SJSA1 (cell line): ENCODE measurements around the gene PLAAT5. TPM values are rescaled to one million over a fixed set of nuclear protein-coding genes. Genes with fewer than 3 reads are reported as not detected.
"Not testable (repeated sequence)": the region's sequence is repeated elsewhere in the genome, so short reads cannot be mapped to it uniquely, and the experiment has no call there.

Experiments
- DNase-seq, 2 experiments: peaks; one replicate each; pipeline ENCODE4 v3.0.0-alpha.2; 2015 to 2020; ENCODE audit warnings: low spot score in 2 of 2, low read depth in 1 of 2
- H3K27ac ChIP-seq: fragments of 250-450 bp; sonication (Bioruptor Pico); 2 replicates; pipeline ENCODE4 v1.5.1; 2020; ENCODE audit warnings: mild to moderate bottlenecking, moderate library complexity
- H3K27me3 ChIP-seq: fragments of 250-450 bp; sonication (Bioruptor Pico); replicated peaks from 2 replicates; pipeline ENCODE4 v1.5.1; 2020; ENCODE audit warnings: mild to moderate bottlenecking, moderate library complexity
- H3K36me3 ChIP-seq: fragments of 250-450 bp; sonication (Bioruptor Pico); 2 replicates; pipeline ENCODE4 v1.5.1; 2020; ENCODE audit warnings: mild to moderate bottlenecking
- H3K4me1 ChIP-seq: fragments of 250-450 bp; sonication (Bioruptor Pico); replicated peaks from 2 replicates; pipeline ENCODE4 v1.6.1; 2021; ENCODE audit warnings: mild to moderate bottlenecking
- H3K4me3 ChIP-seq: fragments of 250-450 bp; sonication (Bioruptor Pico); 2 replicates; pipeline ENCODE4 v1.5.1; 2020; ENCODE audit warnings: mild to moderate bottlenecking
- H3K9me3 ChIP-seq: fragments of 250-450 bp; sonication (Bioruptor Pico); replicated peaks from 2 replicates; pipeline ENCODE4 v1.5.1; 2020; ENCODE audit warnings: mild to moderate bottlenecking
- total RNA-seq: library from RNA; depleted of rRNA; stranded (reverse); fragments of >200 nt; shearing (Covaris generic); gene quantifications from 2 replicates; pipeline ENCODE4 v1.2.3, GENCODE V29; 2014; rRNA removed

Gene PLAAT5
- total RNA-seq, 1 experiment from 2014 or later, result 0.24 TPM

- not testable (repeated sequence) for H3K27ac ChIP-seq, H3K27me3 ChIP-seq, H3K36me3 ChIP-seq, H3K4me3 ChIP-seq, H3K9me3 ChIP-seq, DNase-seq, H3K4me1 ChIP-seq
Measured at GRCh38 chr11:63435351-63435750, 55.6 kb downstream of the PLAAT5 start.

GRCh38 chr11:63430731-63431130 is 60.2 kb downstream of the PLAAT5 start:
- H3K4me3 ChIP-seq, H3K4me1 ChIP-seq, H3K36me3 ChIP-seq, H3K27me3 ChIP-seq, H3K27ac ChIP-seq, DNase-seq, H3K9me3 ChIP-seq: not testable (repeated sequence)

- Histone ChIP-seq H3K27ac (no peak overlapping the region), H3K36me3 (no peaks in the 10 kb centered on the region), H3K9me3 (no peaks in the 10 kb centered on the region; the same call in 1 of the 2 replicates), H3K27me3 (no peaks in the 10 kb centered on the region), H3K4me3 (no peak overlapping the region), H3K4me1 (no peaks in the 10 kb centered on the region)
- no peak for DNase-seq
Measured at GRCh38 chr11:63427971-63428508, 62.9 kb downstream of the PLAAT5 start.

GRCh38 chr11:63417174-63417852 is 73.7 kb downstream of the PLAAT5 start:
- no peaks in the 10 kb centered on the region for H3K36me3 ChIP-seq
- DNase-seq, result no peak
- H3K27ac ChIP-seq, result no peak overlapping the region
- H3K4me3 ChIP-seq, result no peak overlapping the region
- H3K27me3 ChIP-seq, result no peaks in the 10 kb centered on the region
- no peaks in the 10 kb centered on the region for H3K9me3 ChIP-seq
- H3K4me1 ChIP-seq, result no peaks in the 10 kb centered on the region

Other genes with a start within 250 kb of the PLAAT5 start
- not detected in 2 replicates for gene SLC22A25, start 247.6 kb downstream of the PLAAT5 start, total RNA-seq
- not detected in 2 replicates for gene SLC22A9, start 121.4 kb downstream of the PLAAT5 start, total RNA-seq
- 0.25 and 0.39 TPM in 2 replicates for gene LGALS12, start 14.9 kb upstream of the PLAAT5 start, total RNA-seq
- 32.1 and 37.3 TPM in 2 replicates for gene PLAAT4, start 45.6 kb upstream of the PLAAT5 start, total RNA-seq
- 0.39 TPM in 1 of 2 replicates, not detected in the other for gene PLAAT2, start 72.2 kb upstream of the PLAAT5 start, total RNA-seq
- gene PLAAT3, start 123.3 kb upstream of the PLAAT5 start, total RNA-seq, result 55.8 and 63.8 TPM in 2 replicates
- gene ATL3, start 180.2 kb upstream of the PLAAT5 start, total RNA-seq, result 105 and 183 TPM in 2 replicates
- gene RTN3, start 190.3 kb upstream of the PLAAT5 start, total RNA-seq, result 71.7 and 93.9 TPM in 2 replicates